Skeletal muscle cell (primary cell): Measurements from ENCODE around the gene GDPD2.

ENCODE experiments used
- DNase-seq: peaks from one replicate; pipeline ENCODE4 v3.0.0-alpha.2; 2010; ENCODE audit warnings: low read depth
- H3K4me3 ChIP-seq: 2 replicates; pipeline ENCODE4 v1.5.1; 2011; ENCODE audit warnings: low read depth, mild to moderate bottlenecking, control low read depth, low read length, moderate library complexity

GDPD2 gene

GRCh38 chrX:70436343-70436742, 13.2 kb downstream of the GDPD2 start:
- H3K4me3 ChIP-seq = no peak overlapping the region
- DNase-seq = no peak

- no peak overlapping the region for H3K4me3 ChIP-seq
- no peak for DNase-seq
These were observed 13.9 kb downstream of the GDPD2 start for GRCh38 chrX:70437011-70437410.

DNA sequence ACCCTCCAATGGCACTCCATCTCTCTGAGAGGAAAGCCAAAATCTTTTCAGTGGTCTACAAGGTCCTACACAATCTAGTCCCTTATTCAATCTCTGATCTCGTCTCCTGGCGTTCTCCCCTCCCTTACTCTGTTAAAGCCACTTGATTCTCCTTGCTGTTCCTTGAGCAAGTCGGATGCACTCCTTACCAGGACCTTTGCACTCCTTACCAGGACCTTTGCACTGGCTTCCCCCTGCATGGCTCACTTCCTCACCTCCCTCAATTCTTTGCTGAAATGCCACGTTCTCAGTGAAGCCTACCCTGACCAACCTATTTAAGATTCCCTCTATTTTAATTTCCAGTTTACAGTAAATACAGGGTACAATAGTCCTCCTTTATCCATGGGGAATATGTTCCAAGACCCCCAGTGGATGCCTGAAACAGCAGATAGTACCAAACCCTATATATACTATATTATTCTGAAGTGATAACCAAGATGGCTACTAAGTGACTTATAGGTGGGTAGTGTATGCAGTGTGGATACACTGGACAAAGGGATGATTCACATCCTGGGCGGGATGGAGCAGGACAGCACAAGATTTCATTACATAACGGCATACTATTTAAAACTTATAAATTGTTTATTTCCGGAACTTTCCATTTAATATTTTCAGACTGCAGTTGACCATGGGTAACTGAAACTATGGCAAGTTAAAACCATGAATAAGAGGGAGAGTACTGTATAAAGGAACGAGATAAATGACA, 15.0 kb downstream of the GDPD2 start:
- no peak for DNase-seq
- H3K4me3 ChIP-seq = no peak overlapping the region

GRCh38 chrX:70439016-70439415, 15.9 kb downstream of the GDPD2 start:
- no peak for DNase-seq
- H3K4me3 ChIP-seq = no peak overlapping the region

DNA sequence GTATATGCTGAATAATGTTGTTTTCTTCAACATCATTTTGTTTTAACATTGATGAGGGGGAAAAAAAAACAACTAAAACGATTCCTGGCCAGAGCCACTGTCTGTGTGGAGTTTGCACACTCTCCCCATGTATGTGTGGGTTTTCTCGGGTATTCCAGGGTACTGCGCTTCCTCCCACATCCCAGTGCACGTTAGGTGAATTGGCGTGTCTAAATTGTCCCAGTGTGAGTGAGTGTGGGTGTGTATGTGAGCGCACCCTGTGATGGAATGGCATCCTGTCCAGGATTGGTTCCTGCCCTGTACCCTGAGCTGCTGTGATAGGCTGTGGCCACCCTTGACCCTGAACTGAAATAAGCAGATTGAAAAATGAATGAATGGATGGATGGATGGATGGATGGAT, 19.1 kb downstream of the GDPD2 start:
- DNase-seq = no peak
- no peak overlapping the region for H3K4me3 ChIP-seq

DNA sequence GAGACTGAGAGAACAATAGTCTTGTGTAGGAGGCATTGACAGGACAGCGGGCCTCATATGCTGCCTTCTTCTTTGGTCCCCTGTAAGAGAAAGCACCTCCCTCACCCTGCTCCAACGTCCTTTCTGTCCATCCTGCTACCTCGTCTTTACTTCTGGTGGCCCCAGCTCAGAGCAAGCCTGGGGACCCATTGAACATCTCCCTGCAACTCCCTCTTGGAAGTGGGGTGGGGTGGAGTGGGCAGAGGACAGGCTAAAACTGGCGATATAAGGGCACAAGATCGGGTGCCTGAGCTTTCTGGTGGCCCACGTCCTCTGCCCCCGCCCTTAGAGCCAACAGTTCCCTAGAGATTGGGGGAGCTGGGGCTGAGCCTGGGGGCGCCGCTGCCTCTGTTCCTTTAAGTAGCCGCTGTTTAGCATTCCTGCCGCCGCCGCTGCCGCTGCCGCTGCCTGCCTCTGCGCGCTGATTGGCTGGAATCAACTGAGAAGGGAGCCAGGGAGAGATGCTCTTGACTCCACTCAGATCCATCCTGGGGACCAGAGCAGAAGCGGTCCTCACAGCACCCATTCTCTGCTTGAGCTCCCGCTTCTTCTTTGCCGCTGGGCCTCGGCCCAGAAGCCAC, 21.3 kb downstream of the GDPD2 start, which contains the start of gene DLG3:
Gene DLG3, plus strand, starts transcription at position 510 of the 620 bp plus-strand sequence. CDS start 367 bp downstream, outside the sequence.
- H3K4me3 ChIP-seq = peak within 1 kb of the TSS; percentile 9
- DNase-seq = no peak

DNA sequence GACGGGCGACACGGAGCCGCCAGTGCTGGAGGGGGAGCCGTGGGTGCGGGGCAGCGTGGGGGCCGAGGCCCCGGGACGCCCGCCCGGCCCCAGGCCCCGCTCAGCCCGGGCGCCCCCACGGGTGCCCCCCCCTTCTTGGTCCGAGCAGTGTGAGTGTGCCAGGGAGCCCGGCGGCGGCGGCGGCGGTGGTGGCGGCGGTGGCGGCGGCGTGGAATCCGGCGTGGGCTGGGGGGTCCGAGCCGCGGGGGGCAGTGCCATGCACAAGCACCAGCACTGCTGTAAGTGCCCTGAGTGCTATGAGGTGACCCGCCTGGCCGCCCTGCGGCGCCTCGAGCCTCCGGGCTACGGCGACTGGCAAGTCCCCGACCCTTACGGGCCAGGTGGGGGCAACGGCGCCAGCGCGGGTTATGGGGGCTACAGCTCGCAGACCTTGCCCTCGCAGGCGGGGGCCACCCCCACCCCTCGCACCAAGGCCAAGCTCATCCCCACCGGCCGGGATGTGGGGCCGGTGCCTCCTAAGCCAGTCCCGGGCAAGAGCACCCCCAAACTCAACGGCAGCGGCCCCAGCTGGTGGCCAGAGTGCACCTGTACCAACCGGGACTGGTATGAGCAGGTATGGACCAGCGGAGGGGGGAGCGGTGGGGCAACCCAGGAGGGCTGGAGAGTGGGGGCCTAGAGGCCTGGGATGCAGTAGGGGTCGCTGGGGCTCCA, 22.0 kb downstream of the GDPD2 start:
- DNase-seq = no peak
- H3K4me3 ChIP-seq = peak overlapping the region; percentile 9

DNA sequence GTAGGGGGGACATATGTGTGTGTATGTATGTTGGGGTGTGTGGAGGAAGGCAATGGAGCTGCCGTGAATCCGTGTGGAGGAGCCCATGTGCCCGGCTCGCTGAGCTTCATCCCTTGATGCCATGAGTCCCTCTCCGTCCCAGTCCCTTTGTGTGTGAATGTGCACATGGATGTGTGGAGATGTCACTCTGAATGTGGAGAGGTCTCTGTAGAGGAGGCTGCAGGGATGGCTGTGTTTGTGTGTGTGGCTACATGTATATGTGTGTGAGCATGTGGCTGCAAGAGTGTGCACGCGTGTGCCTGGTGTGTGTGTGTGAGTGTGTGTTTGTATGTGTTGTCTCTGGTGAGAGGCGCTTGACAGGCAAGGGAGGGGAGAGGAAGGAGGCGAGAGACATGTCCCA, 22.8 kb downstream of the GDPD2 start:
- no peak overlapping the region for H3K4me3 ChIP-seq
- no peak for DNase-seq

GRCh38 chrX:70446380-70447350, 23.6 kb downstream of the GDPD2 start:
- DNase-seq = no peak
- H3K4me3 ChIP-seq = no peak overlapping the region

GRCh38 chrX:70449457-70449966, 26.4 kb downstream of the GDPD2 start:
- no peak overlapping the region for H3K4me3 ChIP-seq
- no peak for DNase-seq

- peak overlapping the region; percentile 52 for H3K4me3 ChIP-seq
- DNase-seq = no peak
These were observed 29.1 kb downstream of the GDPD2 start for GRCh38 chrX:70452143-70452733.

- peak overlapping the region; percentile 52 for H3K4me3 ChIP-seq
- no peak for DNase-seq
These were observed 30.0 kb downstream of the GDPD2 start for GRCh38 chrX:70453024-70453618.

DNA sequence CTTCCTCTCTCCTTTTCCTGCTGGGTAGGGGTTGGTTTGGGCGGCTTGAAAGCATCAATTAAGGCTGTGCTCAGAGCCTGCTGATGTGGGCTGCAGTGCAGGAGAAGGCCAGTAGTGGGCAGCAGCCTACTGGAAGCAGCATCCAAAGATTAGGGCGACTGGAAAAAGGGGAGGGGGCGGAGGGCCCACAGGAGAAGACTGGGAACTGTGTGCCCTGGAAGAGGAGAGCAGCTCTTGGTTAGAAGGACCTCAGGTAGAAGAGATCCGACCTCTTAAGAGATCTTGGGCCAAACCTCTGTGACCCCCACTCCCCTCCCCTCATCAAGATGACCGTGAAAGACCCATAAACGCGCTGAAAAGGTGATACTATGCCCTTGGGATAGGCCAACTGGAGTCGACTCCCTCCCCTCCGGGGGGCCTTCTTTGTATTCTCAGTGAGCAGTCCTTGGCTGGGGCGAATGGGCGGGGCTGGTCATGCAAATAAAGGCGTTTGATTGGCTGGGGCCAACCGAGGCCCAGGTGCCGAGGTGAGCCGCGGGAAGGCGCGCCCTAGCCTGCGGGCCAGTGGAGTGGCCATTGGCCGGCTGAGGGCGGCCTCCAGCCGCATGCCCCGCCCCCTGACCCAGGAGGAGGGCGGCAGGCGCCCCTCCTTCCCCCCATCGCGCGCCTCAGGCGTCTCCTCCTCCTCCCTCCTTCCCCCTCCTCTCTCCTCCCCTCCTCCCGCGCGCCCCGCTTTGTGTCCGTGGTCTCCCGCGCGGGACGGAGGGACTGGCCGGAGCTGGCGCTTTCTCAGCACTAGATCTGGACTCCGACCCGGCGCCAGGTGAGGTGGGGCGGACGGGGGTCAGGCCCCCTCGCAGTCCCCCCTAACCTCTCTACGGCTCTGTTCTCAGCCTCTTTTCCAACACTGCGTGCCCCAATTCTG, 31.6 kb downstream of the GDPD2 start:
- peak overlapping the region; percentile 54 for H3K4me3 ChIP-seq
- DNase-seq = no peak

GRCh38 chrX:70455366-70456202, 32.5 kb downstream of the GDPD2 start:
- H3K4me3 ChIP-seq = peak overlapping the region; percentile 54
- DNase-seq = no peak

DNA sequence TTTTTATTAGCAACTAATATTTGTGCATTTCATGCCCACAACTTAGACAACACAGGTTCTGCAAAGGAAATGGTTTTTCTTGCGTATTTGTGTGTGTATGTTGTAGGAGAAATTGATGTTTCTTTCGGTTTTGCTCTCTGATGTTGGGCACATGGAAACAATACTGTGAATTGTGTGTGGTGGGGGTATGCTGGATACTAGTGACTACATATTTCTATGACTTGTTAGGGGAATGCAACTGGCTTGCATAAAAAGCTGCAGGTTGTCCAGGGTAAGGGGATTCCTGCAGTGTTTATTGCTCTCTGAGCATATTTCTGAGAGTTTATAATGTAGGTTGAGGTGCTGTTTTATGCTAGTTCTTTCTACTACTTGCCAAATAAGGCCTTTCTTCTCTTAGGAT, 33.1 kb downstream of the GDPD2 start:
- DNase-seq = no peak
- H3K4me3 ChIP-seq = no peak overlapping the region

DNA sequence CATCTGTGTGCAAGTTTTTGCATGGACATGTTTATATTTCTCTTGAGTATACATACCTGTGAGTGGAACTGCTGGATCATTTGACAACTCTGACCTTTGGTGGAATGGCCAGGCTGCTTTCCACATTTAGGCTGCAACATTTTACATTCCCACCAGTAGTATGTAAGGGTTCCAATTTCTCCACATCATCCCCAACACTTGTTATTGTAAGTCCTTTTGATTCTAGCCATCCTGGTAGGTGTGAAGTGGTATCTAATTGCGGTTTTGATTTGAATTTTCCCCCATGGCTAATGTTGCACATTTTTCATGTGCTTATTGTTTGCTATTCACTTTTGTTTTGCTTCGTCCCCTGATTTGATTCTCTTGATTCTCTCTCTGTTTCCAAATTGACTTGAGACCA, 37.9 kb downstream of the GDPD2 start:
- no peak overlapping the region for H3K4me3 ChIP-seq
- no peak for DNase-seq

- no peak overlapping the region for H3K4me3 ChIP-seq
- no peak for DNase-seq
These were observed 40.9 kb downstream of the GDPD2 start for GRCh38 chrX:70464051-70464450.
